ENCODE measurements around the gene SAP30L.

DNA sequence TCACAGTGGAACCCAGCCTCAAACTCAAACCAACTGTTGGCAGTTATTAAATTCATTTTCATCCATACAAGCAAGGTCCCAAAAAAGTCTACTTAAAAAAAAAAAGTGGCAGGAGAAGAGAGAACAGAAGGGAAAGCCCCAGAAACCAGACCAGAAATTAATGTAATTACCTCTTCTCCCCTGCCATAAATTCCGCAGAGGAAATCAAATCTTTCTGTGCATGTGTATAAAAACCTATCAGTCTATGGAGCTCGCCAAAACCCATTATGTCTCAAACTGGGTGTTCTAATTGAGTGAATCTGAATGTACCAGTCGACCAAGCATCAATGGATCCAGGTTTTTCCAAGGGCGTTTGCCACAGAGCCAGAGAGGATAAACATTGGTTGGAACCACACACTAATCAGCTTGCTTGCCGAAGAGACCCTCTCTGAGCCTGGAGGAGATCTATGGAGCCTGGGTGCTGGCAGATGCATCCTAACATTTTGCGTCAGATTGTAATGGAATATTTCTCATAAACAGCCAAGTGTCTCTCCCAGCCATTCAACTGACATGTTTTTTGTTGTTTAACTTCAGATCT, 40.1 kb downstream of the SAP30L start:
- TF ChIP-seq, protein P1, sequence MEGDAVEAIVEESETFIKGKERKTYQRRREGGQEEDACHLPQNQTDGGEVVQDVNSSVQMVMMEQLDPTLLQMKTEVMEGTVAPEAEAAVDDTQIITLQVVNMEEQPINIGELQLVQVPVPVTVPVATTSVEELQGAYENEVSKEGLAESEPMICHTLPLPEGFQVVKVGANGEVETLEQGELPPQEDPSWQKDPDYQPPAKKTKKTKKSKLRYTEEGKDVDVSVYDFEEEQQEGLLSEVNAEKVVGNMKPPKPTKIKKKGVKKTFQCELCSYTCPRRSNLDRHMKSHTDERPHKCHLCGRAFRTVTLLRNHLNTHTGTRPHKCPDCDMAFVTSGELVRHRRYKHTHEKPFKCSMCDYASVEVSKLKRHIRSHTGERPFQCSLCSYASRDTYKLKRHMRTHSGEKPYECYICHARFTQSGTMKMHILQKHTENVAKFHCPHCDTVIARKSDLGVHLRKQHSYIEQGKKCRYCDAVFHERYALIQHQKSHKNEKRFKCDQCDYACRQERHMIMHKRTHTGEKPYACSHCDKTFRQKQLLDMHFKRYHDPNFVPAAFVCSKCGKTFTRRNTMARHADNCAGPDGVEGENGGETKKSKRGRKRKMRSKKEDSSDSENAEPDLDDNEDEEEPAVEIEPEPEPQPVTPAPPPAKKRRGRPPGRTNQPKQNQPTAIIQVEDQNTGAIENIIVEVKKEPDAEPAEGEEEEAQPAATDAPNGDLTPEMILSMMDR (IDR thresholded peaks at IDR 0.05; ENCODE audit: low read depth, low read length, missing input control) = no peak
- no peak for TF ChIP-seq JUND (IDR thresholded peaks at IDR 0.05)
- no peak for TF ChIP-seq RXRA (IDR thresholded peaks at IDR 0.05)
- no peak for TF ChIP-seq EGR1 (IDR thresholded peaks at IDR 0.05; ENCODE audit: low read depth in 2 of 2)
- no peak for TF ChIP-seq RAD21 (IDR thresholded peaks at IDR 0.05)
- TF ChIP-seq, protein P2, sequence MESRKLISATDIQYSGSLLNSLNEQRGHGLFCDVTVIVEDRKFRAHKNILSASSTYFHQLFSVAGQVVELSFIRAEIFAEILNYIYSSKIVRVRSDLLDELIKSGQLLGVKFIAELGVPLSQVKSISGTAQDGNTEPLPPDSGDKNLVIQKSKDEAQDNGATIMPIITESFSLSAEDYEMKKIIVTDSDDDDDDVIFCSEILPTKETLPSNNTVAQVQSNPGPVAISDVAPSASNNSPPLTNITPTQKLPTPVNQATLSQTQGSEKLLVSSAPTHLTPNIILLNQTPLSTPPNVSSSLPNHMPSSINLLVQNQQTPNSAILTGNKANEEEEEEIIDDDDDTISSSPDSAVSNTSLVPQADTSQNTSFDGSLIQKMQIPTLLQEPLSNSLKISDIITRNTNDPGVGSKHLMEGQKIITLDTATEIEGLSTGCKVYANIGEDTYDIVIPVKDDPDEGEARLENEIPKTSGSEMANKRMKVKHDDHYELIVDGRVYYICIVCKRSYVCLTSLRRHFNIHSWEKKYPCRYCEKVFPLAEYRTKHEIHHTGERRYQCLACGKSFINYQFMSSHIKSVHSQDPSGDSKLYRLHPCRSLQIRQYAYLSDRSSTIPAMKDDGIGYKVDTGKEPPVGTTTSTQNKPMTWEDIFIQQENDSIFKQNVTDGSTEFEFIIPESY (IDR thresholded peaks at IDR 0.05) = no peak
- no peak for TF ChIP-seq YY1 (IDR thresholded peaks at IDR 0.05)
- TF ChIP-seq GABPA (IDR thresholded peaks at IDR 0.05 in 1 of 2, conservative IDR thresholded peaks at IDR 0.05 in 1 of 2) = no peak
- TF ChIP-seq TAF1 (conservative IDR thresholded peaks at IDR 0.05) = no peak
- TF ChIP-seq, protein P3, sequence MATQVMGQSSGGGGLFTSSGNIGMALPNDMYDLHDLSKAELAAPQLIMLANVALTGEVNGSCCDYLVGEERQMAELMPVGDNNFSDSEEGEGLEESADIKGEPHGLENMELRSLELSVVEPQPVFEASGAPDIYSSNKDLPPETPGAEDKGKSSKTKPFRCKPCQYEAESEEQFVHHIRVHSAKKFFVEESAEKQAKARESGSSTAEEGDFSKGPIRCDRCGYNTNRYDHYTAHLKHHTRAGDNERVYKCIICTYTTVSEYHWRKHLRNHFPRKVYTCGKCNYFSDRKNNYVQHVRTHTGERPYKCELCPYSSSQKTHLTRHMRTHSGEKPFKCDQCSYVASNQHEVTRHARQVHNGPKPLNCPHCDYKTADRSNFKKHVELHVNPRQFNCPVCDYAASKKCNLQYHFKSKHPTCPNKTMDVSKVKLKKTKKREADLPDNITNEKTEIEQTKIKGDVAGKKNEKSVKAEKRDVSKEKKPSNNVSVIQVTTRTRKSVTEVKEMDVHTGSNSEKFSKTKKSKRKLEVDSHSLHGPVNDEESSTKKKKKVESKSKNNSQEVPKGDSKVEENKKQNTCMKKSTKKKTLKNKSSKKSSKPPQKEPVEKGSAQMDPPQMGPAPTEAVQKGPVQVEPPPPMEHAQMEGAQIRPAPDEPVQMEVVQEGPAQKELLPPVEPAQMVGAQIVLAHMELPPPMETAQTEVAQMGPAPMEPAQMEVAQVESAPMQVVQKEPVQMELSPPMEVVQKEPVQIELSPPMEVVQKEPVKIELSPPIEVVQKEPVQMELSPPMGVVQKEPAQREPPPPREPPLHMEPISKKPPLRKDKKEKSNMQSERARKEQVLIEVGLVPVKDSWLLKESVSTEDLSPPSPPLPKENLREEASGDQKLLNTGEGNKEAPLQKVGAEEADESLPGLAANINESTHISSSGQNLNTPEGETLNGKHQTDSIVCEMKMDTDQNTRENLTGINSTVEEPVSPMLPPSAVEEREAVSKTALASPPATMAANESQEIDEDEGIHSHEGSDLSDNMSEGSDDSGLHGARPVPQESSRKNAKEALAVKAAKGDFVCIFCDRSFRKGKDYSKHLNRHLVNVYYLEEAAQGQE (IDR thresholded peaks at IDR 0.05) = no peak
